HEK293 (cell line): ENCODE measurements around the gene SPACDR.
A peak's percentile ranks its signal among the peaks of the same experiment; 100 is the strongest.

Experiments used
- CTCF ChIP-seq: fragments of 450-650 bp; formaldehyde crosslinking; IDR thresholded peaks from 2 replicates; pipeline ENCODE4 v1.5.1; 2016; ENCODE audit warnings: missing biosample characterization, missing genetic modification characterization
- GLI4 ChIP-seq: fragments of 450-650 bp; formaldehyde crosslinking; IDR thresholded peaks from 2 replicates; pipeline ENCODE4 v1.5.1; 2016; ENCODE audit warnings: missing biosample characterization, missing genetic modification characterization
- IKZF3 ChIP-seq: fragments of 450-650 bp; IDR thresholded peaks from 2 replicates; pipeline ENCODE4 v1.5.0; 2018; ENCODE audit warnings: missing biosample characterization, mild to moderate bottlenecking, missing genetic modification characterization, moderate library complexity
- KLF1 ChIP-seq: fragments of 450-650 bp; formaldehyde crosslinking; IDR thresholded peaks from 2 replicates; pipeline ENCODE4 v1.5.1; 2016; ENCODE audit warnings: missing biosample characterization, missing genetic modification characterization
- KLF8 ChIP-seq: fragments of 450-650 bp; formaldehyde crosslinking; IDR thresholded peaks from 2 replicates; pipeline ENCODE4 v1.5.1; 2016; ENCODE audit warnings: missing biosample characterization, missing genetic modification characterization
- SP3 ChIP-seq: fragments of 450-650 bp; formaldehyde crosslinking; IDR thresholded peaks from 2 replicates; pipeline ENCODE4 v1.5.1; 2016; ENCODE audit warnings: missing biosample characterization, missing genetic modification characterization
- TSHZ1 ChIP-seq: fragments of 450-650 bp; formaldehyde crosslinking; IDR thresholded peaks from 2 replicates; pipeline ENCODE4 v1.5.1; 2016; ENCODE audit warnings: missing biosample characterization, missing genetic modification characterization, borderline replicate concordance
- ZBTB21 ChIP-seq: fragments of 450-650 bp; formaldehyde crosslinking; IDR thresholded peaks from 2 replicates; pipeline ENCODE4 v1.5.1; 2017; ENCODE audit warnings: missing biosample characterization, missing genetic modification characterization
- ZBTB48 ChIP-seq: fragments of 450-650 bp; formaldehyde crosslinking; IDR thresholded peaks from 2 replicates; pipeline ENCODE4 v1.5.1; 2016; ENCODE audit warnings: missing biosample characterization, missing genetic modification characterization
- ZBTB7A ChIP-seq: fragments of 450-650 bp; formaldehyde crosslinking; IDR thresholded peaks from 2 replicates; pipeline ENCODE4 v1.5.1; 2016; ENCODE audit warnings: low read depth, missing biosample characterization, missing genetic modification characterization
- ZFHX2 ChIP-seq: fragments of 450-650 bp; formaldehyde crosslinking; conservative IDR thresholded peaks from 2 replicates; pipeline ENCODE4 v1.5.1; 2016; ENCODE audit warnings: missing biosample characterization, missing genetic modification characterization
- ZNF114 ChIP-seq: fragments of 450-650 bp; formaldehyde crosslinking; IDR thresholded peaks from 2 replicates; pipeline ENCODE4 v1.5.0; 2017; ENCODE audit warnings: missing biosample characterization, missing genetic modification characterization
- ZNF174 ChIP-seq: fragments of 450-650 bp; formaldehyde crosslinking; IDR thresholded peaks from 2 replicates; pipeline ENCODE4 v1.5.0; 2017; ENCODE audit warnings: missing biosample characterization, mild to moderate bottlenecking, missing genetic modification characterization
- ZNF184 ChIP-seq: fragments of 450-650 bp; IDR thresholded peaks from 2 replicates; pipeline ENCODE4 v1.5.1; 2018; ENCODE audit warnings: missing biosample characterization, mild to moderate bottlenecking, missing genetic modification characterization
- ZNF2 ChIP-seq: fragments of 450-650 bp; formaldehyde crosslinking; IDR thresholded peaks from 2 replicates; pipeline ENCODE4 v1.5.1; 2016; ENCODE audit warnings: missing biosample characterization, missing genetic modification characterization
- ZNF202 ChIP-seq: fragments of 450-650 bp; formaldehyde crosslinking; IDR thresholded peaks from 2 replicates; pipeline ENCODE4 v1.5.1; 2016; ENCODE audit warnings: missing biosample characterization, missing genetic modification characterization, borderline replicate concordance
- ZNF211 ChIP-seq: fragments of 450-650 bp; formaldehyde crosslinking; IDR thresholded peaks from 2 replicates; pipeline ENCODE4 v1.5.1; 2016; ENCODE audit warnings: low read depth, missing biosample characterization, missing genetic modification characterization
- ZNF274 ChIP-seq, 2 experiments: fragments of 200-500 bp in 1 of 2; fragments of 450-650 bp in 1 of 2; sonication (Bioruptor generic) in 1 of 2; formaldehyde crosslinking in 1 of 2; IDR thresholded peaks; 2 replicates each; pipeline versions ENCODE4 v1.5.1 to v1.6.1; 2014 to 2016; ENCODE audit warnings: borderline replicate concordance in 1 of 2, inconsistent platforms in 1 of 2, low read length in 1 of 2, missing biosample characterization in 1 of 2, missing genetic modification characterization in 1 of 2
- ZNF394 ChIP-seq: fragments of 450-650 bp; formaldehyde crosslinking; IDR thresholded peaks from 2 replicates; pipeline ENCODE4 v1.5.1; 2016; ENCODE audit warnings: missing biosample characterization, missing genetic modification characterization, mild to moderate bottlenecking, moderate library complexity, borderline replicate concordance
- ZNF423 ChIP-seq: fragments of 450-650 bp; formaldehyde crosslinking; IDR thresholded peaks from 2 replicates; pipeline ENCODE4 v1.5.1; 2016; ENCODE audit warnings: missing biosample characterization, missing genetic modification characterization
- ZNF449 ChIP-seq: fragments of 450-650 bp; formaldehyde crosslinking; IDR thresholded peaks from 2 replicates; pipeline ENCODE4 v1.5.1; 2017; ENCODE audit warnings: missing biosample characterization, mild to moderate bottlenecking, missing genetic modification characterization, moderate library complexity
- ZNF530 ChIP-seq: fragments of 450-650 bp; formaldehyde crosslinking; IDR thresholded peaks from 2 replicates; pipeline ENCODE4 v1.5.1; 2016; ENCODE audit warnings: low read depth, missing biosample characterization, missing genetic modification characterization
- ZNF624 ChIP-seq: fragments of 450-650 bp; formaldehyde crosslinking; IDR thresholded peaks from 2 replicates; pipeline ENCODE4 v1.5.1; 2017; ENCODE audit warnings: missing biosample characterization, missing genetic modification characterization
- ZNF658 ChIP-seq: fragments of 450-650 bp; formaldehyde crosslinking; IDR thresholded peaks from 2 replicates; pipeline ENCODE4; 2016; ENCODE audit warnings: missing biosample characterization, missing genetic modification characterization
- ZNF747 ChIP-seq: fragments of 450-650 bp; formaldehyde crosslinking; IDR thresholded peaks from 2 replicates; pipeline ENCODE4 v1.5.1; 2016; ENCODE audit warnings: missing biosample characterization, missing genetic modification characterization
- ZNF843 ChIP-seq: fragments of 450-650 bp; formaldehyde crosslinking; IDR thresholded peaks from 2 replicates; pipeline ENCODE4 v1.5.1; 2016; ENCODE audit warnings: missing biosample characterization, missing genetic modification characterization
- TF ChIP-seq, protein P1 (sequence below): fragments of 450-650 bp; formaldehyde crosslinking; IDR thresholded peaks from 2 replicates; pipeline ENCODE4 v1.5.1; 2016; ENCODE audit warnings: missing biosample characterization, missing genetic modification characterization
- TF ChIP-seq, protein P2 (sequence below): fragments of 450-650 bp; formaldehyde crosslinking; IDR thresholded peaks from 2 replicates; pipeline ENCODE4 v1.5.1; 2016; ENCODE audit warnings: missing biosample characterization, missing genetic modification characterization

The SPACDR gene

DNA sequence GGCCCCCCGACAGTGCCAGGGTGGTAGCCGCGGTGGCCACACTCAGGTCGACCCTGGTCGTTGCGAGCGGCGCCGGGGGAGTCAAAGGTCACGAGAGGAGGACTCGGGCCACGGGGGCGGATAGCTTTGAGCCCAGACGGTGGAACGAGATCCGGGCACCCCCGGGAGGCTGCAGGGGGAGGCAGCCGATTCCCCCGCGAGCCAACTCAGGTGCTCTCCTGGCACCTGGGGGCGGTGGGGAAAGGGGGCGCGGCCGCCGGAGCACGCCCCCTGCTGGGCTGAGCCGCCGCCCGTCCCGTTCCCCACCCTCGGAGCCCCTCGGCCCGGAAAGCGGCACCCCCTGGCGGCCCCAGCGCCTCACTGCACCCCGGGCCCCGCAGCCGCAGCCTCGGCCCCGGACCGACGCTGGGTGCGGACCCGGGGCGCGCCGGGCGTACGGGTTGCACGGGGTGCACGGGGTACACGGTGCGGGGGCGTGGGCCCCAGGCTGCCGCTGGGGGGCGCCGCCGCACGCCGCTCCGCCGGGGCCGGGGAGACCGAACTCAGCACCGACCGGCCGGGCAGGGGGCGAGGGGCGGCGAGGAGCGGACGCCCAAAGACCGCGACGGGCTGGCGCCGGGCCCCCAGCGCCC is 19.1 kb upstream of the SPACDR start (continued):
- TF ChIP-seq TSHZ1 (tag by site-specific recombination) (no peak; the same call in 1 of the 2 replicates), IKZF3 (no peak), ZNF274 (IDR thresholded peaks at IDR 0.05; ENCODE audit: low read length) (no peak), ZNF274 (tag by site-specific recombination; IDR thresholded peaks at IDR 0.05; ENCODE audit: borderline replicate concordance) (no peak), ZBTB7A (peak; percentile 88; the same call in 1 of the 2 replicates), KLF1 (tag by site-specific recombination) (peak; percentile 90; the same call in 1 of the 2 replicates), SP3 (tag by site-specific recombination) (peak; percentile 54), ZNF174 (no peak), ZNF530 (tag by site-specific recombination) (no peak), ZNF624 (tag by site-specific recombination) (no peak), KLF8 (tag by site-specific recombination) (peak; percentile 80; the same call in 1 of the 2 replicates), ZNF423 (tag by site-specific recombination) (0 out of 2 replicates have a peak, but pooled peaks have one; percentile 14), CTCF (tag by site-specific recombination) (peak; percentile 96), ZNF843 (tag by site-specific recombination) (no peak), ZBTB48 (no peak), ZNF394 (tag by site-specific recombination) (peak; percentile 45; the same call in 1 of the 2 replicates), ZNF202 (no peak), ZNF449 (tag by site-specific recombination) (no peak), ZNF2 (tag by site-specific recombination) (0 out of 2 replicates have a peak, but pooled peaks have one; percentile 25), ZBTB21 (tag by site-specific recombination) (no peak), ZNF747 (tag by site-specific recombination) (no peak), ZFHX2 (peak; percentile 73), ZNF184 (tag by site-specific recombination) (no peak), ZNF211 (tag by site-specific recombination) (no peak), ZNF114 (tag by site-specific recombination) (no peak), ZNF658 (tag by site-specific recombination) (no peak), GLI4 (tag by site-specific recombination) (no peak)
- TF ChIP-seq, protein P1, sequence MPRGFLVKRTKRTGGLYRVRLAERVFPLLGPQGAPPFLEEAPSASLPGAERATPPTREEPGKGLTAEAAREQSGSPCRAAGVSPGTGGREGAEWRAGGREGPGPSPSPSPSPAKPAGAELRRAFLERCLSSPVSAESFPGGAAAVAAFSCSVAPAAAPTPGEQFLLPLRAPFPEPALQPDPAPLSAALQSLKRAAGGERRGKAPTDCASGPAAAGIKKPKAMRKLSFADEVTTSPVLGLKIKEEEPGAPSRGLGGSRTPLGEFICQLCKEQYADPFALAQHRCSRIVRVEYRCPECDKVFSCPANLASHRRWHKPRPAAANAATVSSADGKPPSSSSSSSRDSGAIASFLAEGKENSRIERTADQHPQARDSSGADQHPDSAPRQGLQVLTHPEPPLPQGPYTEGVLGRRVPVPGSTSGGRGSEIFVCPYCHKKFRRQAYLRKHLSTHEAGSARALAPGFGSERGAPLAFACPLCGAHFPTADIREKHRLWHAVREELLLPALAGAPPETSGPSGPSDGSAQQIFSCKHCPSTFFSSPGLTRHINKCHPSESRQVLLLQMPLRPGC (tag by site-specific recombination) = no peak
- TF ChIP-seq, protein P2, sequence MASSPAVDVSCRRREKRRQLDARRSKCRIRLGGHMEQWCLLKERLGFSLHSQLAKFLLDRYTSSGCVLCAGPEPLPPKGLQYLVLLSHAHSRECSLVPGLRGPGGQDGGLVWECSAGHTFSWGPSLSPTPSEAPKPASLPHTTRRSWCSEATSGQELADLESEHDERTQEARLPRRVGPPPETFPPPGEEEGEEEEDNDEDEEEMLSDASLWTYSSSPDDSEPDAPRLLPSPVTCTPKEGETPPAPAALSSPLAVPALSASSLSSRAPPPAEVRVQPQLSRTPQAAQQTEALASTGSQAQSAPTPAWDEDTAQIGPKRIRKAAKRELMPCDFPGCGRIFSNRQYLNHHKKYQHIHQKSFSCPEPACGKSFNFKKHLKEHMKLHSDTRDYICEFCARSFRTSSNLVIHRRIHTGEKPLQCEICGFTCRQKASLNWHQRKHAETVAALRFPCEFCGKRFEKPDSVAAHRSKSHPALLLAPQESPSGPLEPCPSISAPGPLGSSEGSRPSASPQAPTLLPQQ (tag by site-specific recombination) = 0 out of 2 replicates have a peak, but pooled peaks have one; percentile 32
